OCI-LY3 (cell line): ENCODE measurements around the gene RELL2.
A peak's percentile ranks its signal among the peaks of the same experiment; 100 is the strongest.

Source experiments
- H2AFZ ChIP-seq: fragments of 200-600, 300-600 bp; shearing (Covaris generic); 2 replicates; pipeline ENCODE4 v1.6.0; 2014; ENCODE audit warnings: antibody characterized with exemption, low read depth, low read length
- H3K27ac ChIP-seq: fragments of 200-600, 300-600 bp; sonication (generic); 2 replicates; pipeline ENCODE4 v1.5.1; 2014; ENCODE audit warnings: mild to moderate bottlenecking, low read length, moderate library complexity, mixed read lengths
- H3K27me3 ChIP-seq: fragments of 200-600, 300-600 bp; sonication (generic); 2 replicates; pipeline ENCODE4 v1.6.1; 2014; ENCODE audit warnings: low read depth, low read length, mixed read lengths
- H3K36me3 ChIP-seq: fragments of 200-600, 300-600 bp; sonication (generic); replicated peaks from 2 replicates; pipeline ENCODE3; 2014; ENCODE audit warnings: low read depth, low read length, mixed read lengths
- H3K4me1 ChIP-seq: fragments of 300-600, 200-600 bp; sonication (generic); 2 replicates; pipeline ENCODE4 v1.6.1; 2014; ENCODE audit warnings: low read length, mixed read lengths
- H3K4me2 ChIP-seq: fragments of 200-600, 300-600 bp; sonication (generic); 2 replicates; pipeline ENCODE4 v1.6.1; 2014; ENCODE audit warnings: low read length, mixed read lengths
- H3K4me3 ChIP-seq: fragments of 300-600, 200-600 bp; sonication (generic); 2 replicates; pipeline ENCODE4 v1.5.1; 2014; ENCODE audit warnings: antibody characterized with exemption, mild to moderate bottlenecking, low read length, moderate library complexity
- H3K79me2 ChIP-seq: fragments of 300-600, 200-600 bp; shearing (Covaris generic); 2 replicates; pipeline ENCODE4 v1.6.1; 2014; ENCODE audit warnings: mild to moderate bottlenecking, low read length, mixed read lengths
- H3K9ac ChIP-seq: fragments of 300-600, 200-600 bp; shearing (Covaris generic); 2 replicates; pipeline ENCODE4 v1.6.0; 2014; ENCODE audit warnings: mild to moderate bottlenecking, low read length, moderate library complexity
- H3K9me3 ChIP-seq: fragments of 200-600, 300-600 bp; shearing (Covaris generic); 2 replicates; pipeline ENCODE4 v1.6.1; 2014; ENCODE audit warnings: low read length, mixed read lengths; ENCODE audit not compliant: insufficient read depth
- H4K20me1 ChIP-seq: fragments of 200-600, 300-600 bp; sonication (generic); 2 replicates; pipeline ENCODE4 v1.6.1; 2016; ENCODE audit warnings: low read length, mixed read lengths; ENCODE audit not compliant: insufficient read depth
- EZH2phosphoT487 ChIP-seq: fragments of 200-600 bp; shearing (Covaris generic); IDR thresholded peaks from 2 replicates; pipeline ENCODE4 v1.6.1; 2018; ENCODE audit warnings: antibody characterized with exemption, mixed run types, low read depth
- TF ChIP-seq, protein P1 (sequence below): fragments of 200-600, 300-600 bp; sonication (generic); IDR thresholded peaks from 2 replicates; pipeline ENCODE4 v1.5.1; 2014; ENCODE audit warnings: antibody characterized with exemption, low read length, low read depth

RELL2 gene

DNA sequence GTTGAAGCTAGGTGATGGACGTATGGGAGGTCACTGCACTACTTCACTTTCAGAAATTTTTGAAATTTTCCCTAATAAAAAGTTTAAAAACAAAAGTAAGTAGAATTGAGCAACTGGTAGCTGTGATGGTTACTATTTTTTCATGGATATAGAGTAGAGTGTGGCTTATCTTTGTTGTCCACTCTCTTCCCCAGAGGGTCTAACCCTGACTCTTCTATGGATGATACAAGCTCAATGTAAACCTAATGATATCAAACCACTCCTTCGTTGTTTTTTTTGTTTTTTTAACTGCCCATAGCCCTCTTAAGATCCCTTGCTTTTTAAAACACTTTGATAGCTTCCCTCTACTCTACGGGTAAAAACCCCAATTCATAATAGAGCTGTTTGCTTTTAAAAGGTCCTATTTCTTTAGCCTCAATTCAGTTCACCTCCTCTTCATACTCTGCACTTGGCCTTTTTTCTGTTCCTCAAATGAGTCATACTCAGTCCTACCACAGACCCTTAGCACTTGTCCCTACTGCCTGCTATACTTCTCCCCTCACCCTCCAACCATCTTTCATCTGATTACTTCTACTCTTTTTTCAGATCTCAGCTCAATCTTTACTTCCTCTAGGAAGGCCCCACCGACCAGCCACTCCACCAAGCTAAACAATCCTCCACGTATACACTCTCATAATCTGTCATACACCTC lies 2.8 kb upstream of the RELL2 start:
- H3K9ac ChIP-seq = peak overlapping the region; percentile 94
- H3K36me3 ChIP-seq = peaks cover 34% of the 10 kb centered on the region
- H3K4me1 ChIP-seq = peaks cover 50% of the 10 kb centered on the region
- no peak overlapping the region for H2AFZ ChIP-seq
- no peak for TF ChIP-seq EZH2phosphoT487
- TF ChIP-seq, protein P1, sequence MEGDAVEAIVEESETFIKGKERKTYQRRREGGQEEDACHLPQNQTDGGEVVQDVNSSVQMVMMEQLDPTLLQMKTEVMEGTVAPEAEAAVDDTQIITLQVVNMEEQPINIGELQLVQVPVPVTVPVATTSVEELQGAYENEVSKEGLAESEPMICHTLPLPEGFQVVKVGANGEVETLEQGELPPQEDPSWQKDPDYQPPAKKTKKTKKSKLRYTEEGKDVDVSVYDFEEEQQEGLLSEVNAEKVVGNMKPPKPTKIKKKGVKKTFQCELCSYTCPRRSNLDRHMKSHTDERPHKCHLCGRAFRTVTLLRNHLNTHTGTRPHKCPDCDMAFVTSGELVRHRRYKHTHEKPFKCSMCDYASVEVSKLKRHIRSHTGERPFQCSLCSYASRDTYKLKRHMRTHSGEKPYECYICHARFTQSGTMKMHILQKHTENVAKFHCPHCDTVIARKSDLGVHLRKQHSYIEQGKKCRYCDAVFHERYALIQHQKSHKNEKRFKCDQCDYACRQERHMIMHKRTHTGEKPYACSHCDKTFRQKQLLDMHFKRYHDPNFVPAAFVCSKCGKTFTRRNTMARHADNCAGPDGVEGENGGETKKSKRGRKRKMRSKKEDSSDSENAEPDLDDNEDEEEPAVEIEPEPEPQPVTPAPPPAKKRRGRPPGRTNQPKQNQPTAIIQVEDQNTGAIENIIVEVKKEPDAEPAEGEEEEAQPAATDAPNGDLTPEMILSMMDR = no peak
- peak overlapping the region; percentile 95 for H3K4me3 ChIP-seq
- no peaks in the 10 kb centered on the region for H3K27me3 ChIP-seq
- H3K27ac ChIP-seq = peak overlapping the region; percentile 98
- no peaks in the 10 kb centered on the region for H3K9me3 ChIP-seq
- H3K4me2 ChIP-seq = peak overlapping the region; percentile 95
- H4K20me1 ChIP-seq = peaks cover 28% of the 10 kb centered on the region
- peaks cover 78% of the 10 kb centered on the region for H3K79me2 ChIP-seq

DNA sequence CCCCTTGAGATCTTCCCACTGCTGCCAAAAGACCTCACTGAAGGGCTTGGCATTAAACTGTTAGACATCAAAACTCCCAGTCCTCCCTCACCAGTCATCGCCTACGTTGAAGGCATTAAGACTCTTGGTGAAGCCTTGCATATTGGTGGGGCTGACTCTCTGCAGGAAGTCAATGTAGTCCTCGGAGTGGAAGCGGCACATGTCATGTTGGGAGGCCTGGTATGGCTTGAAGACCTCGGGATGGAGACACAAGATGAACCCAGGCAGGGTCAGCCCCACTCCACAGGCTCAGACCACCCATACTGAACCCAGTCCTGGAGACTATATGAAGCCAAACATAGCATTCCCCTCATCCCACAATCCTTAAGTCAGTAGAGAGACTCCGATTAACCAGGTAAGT lies 2.1 kb upstream of the RELL2 start:
- Histone ChIP-seq H3K9ac (peak overlapping the region; percentile 94), H3K27ac (peak overlapping the region; percentile 98), H2AFZ (no peak overlapping the region), H3K4me2 (peak overlapping the region; percentile 95), H4K20me1 (peaks cover 28% of the 10 kb centered on the region), H3K79me2 (peaks cover 75% of the 10 kb centered on the region), H3K27me3 (no peaks in the 10 kb centered on the region), H3K9me3 (no peaks in the 10 kb centered on the region), H3K4me3 (peak overlapping the region; percentile 95), H3K4me1 (peaks cover 50% of the 10 kb centered on the region), H3K36me3 (peaks cover 27% of the 10 kb centered on the region)
- TF ChIP-seq, protein P1 = no peak
- TF ChIP-seq EZH2phosphoT487 = no peak

DNA sequence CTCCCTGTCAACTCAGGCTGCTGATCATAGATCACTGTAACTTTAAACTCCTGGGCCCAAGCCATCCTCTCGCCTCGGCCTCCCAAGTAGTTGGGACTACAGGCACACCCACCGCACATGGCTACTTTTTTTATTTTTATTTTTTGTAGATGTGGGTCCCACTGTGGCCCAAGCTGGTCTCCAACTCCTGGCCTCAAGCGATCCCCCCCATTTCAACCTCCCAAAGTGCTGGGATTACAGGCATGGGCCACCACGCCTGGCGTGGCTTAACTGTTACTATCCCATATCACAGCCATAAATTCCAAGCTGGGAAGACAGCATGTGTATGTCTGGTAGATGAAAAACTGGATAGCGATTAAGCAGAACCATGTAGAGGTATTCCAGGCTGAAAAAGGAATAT lies 1.2 kb upstream of the RELL2 start:
- Histone ChIP-seq H3K79me2 (peaks cover 69% of the 10 kb centered on the region), H3K27ac (peak overlapping the region; percentile 98)

DNA sequence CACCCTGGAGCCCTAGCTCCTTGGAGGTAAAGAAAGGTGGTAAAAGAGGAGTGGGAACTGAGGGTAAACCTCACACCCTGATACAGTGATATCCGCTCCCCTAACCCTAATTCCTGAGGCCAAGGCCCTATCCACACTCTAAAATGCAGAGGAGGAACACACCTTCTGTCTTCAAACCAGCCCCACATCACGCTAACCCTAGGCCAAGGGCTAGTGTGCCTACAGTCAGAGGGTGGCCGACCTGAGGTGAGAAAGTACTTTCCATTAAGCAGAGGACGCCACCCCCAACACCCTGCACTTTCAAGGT lies 738 bp upstream of the RELL2 start:
- peaks cover 23% of the 10 kb centered on the region for H4K20me1 ChIP-seq
- H3K79me2 ChIP-seq = peaks cover 67% of the 10 kb centered on the region
- peaks cover 22% of the 10 kb centered on the region for H3K36me3 ChIP-seq
- no peak overlapping the region for H2AFZ ChIP-seq
- peak overlapping the region; percentile 98 for H3K27ac ChIP-seq
- H3K27me3 ChIP-seq = no peaks in the 10 kb centered on the region
- H3K9me3 ChIP-seq = no peaks in the 10 kb centered on the region
- peak overlapping the region; percentile 94 for H3K9ac ChIP-seq
- no peak for TF ChIP-seq EZH2phosphoT487
- TF ChIP-seq, protein P1 = no peak
- peak overlapping the region; percentile 95 for H3K4me3 ChIP-seq
- H3K4me1 ChIP-seq = peaks cover 50% of the 10 kb centered on the region
- peak overlapping the region; percentile 95 for H3K4me2 ChIP-seq

More for the DNA sequence above, 1.2 kb upstream of the RELL2 start:
- H2AFZ ChIP-seq = no peak overlapping the region
- H3K4me2 ChIP-seq = peak overlapping the region; percentile 95
- peak overlapping the region; percentile 95 for H3K4me3 ChIP-seq
- H3K9me3 ChIP-seq = no peaks in the 10 kb centered on the region
- no peaks in the 10 kb centered on the region for H3K27me3 ChIP-seq
- peaks cover 23% of the 10 kb centered on the region for H4K20me1 ChIP-seq
- TF ChIP-seq, protein P1 = no peak
- TF ChIP-seq EZH2phosphoT487 = no peak
- H3K9ac ChIP-seq = peak overlapping the region; percentile 94
- peaks cover 23% of the 10 kb centered on the region for H3K36me3 ChIP-seq
- peaks cover 50% of the 10 kb centered on the region for H3K4me1 ChIP-seq
